ENCODE data around the gene CTNND2. TPM values are rescaled to one million over a fixed set of nuclear protein-coding genes. Genes with fewer than 3 reads are reported as not detected.
A peak's percentile ranks its signal among the peaks of the same experiment; 100 is the strongest.

Gene CTNND2
- polyA plus RNA-seq, 1 donor from 2014 or later, result 67.0 TPM

- Histone ChIP-seq H3F3A (ENCODE audit: insufficient read depth, low read length, poor library complexity, severe bottlenecking) (peaks cover 2% of the 10 kb centered on the region), H3K9me3 (ENCODE audit: low read length) (no peaks in the 10 kb centered on the region), H4K20me1 (ENCODE audit: insufficient read depth) (no peaks in the 10 kb centered on the region), H3K4me2 (ENCODE audit: low read length) (no peak overlapping the region), H3K4me3 (ENCODE audit: low read length) (no peak overlapping the region), H3K36me3 (ENCODE audit: insufficient read depth, low read length) (no peaks in the 10 kb centered on the region), H3K9me2 (ENCODE audit: insufficient read depth, low read length) (no peaks in the 10 kb centered on the region), H3K9ac (ENCODE audit: low read length) (no peak overlapping the region), H3K79me2 (replicated peaks; ENCODE audit: insufficient read depth, low read length) (peaks cover 18% of the 10 kb centered on the region), H2AFZ (ENCODE audit: low read depth, low read length) (no peak overlapping the region), H3K27ac (ENCODE audit: low read length) (no peak overlapping the region), H3K27me3 (ENCODE audit: insufficient read depth, low read depth, low read length) (no peaks in the 10 kb centered on the region)
- TF ChIP-seq EZH2 (IDR thresholded peaks at IDR 0.05; ENCODE audit: borderline replicate concordance, insufficient read depth, low read length, poor library complexity, severe bottlenecking) (no peak), RAD21 (conservative IDR thresholded peaks at IDR 0.05) (no peak), MXI1 (conservative IDR thresholded peaks at IDR 0.05; ENCODE audit: poor library complexity, severe bottlenecking) (peak; percentile 24), SMC3 (conservative IDR thresholded peaks at IDR 0.05; ENCODE audit: poor library complexity) (no peak), POLR2AphosphoS5 (IDR thresholded peaks at IDR 0.05) (no peak), EP300 (conservative IDR thresholded peaks at IDR 0.05; ENCODE audit: poor library complexity, severe bottlenecking) (no peak), TAF1 (IDR thresholded peaks at IDR 0.05; ENCODE audit: low read depth) (no peak), CTCF (IDR thresholded peaks at IDR 0.05; ENCODE audit: poor library complexity, severe bottlenecking) (no peak)
These were observed 89.9 kb downstream of the CTNND2 start for GRCh38 chr5:11814373-11814772.

GRCh38 chr5:11809407-11809806, 94.8 kb downstream of the CTNND2 start:
- H3K4me3 ChIP-seq (ENCODE audit: low read length), result no peak overlapping the region

More at GRCh38 chr5:11809407-11809806, 94.8 kb downstream of the CTNND2 start:
- Histone ChIP-seq H2AFZ (ENCODE audit: low read depth, low read length) (no peak overlapping the region), H3K27me3 (ENCODE audit: insufficient read depth, low read depth, low read length) (no peaks in the 10 kb centered on the region), H3K79me2 (replicated peaks; ENCODE audit: insufficient read depth, low read length) (peaks cover 20% of the 10 kb centered on the region), H4K20me1 (ENCODE audit: insufficient read depth) (no peaks in the 10 kb centered on the region), H3K9me2 (ENCODE audit: insufficient read depth, low read length) (no peaks in the 10 kb centered on the region), H3F3A (ENCODE audit: insufficient read depth, low read length, poor library complexity, severe bottlenecking) (no peaks in the 10 kb centered on the region), H3K9me3 (ENCODE audit: low read length) (no peaks in the 10 kb centered on the region), H3K4me2 (ENCODE audit: low read length) (no peak overlapping the region), H3K9ac (ENCODE audit: low read length) (no peak overlapping the region), H3K36me3 (ENCODE audit: insufficient read depth, low read length) (no peaks in the 10 kb centered on the region), H3K27ac (ENCODE audit: low read length) (no peak overlapping the region)
- no peak for TF ChIP-seq RAD21 (conservative IDR thresholded peaks at IDR 0.05)
- TF ChIP-seq MXI1 (conservative IDR thresholded peaks at IDR 0.05; ENCODE audit: poor library complexity, severe bottlenecking), result no peak
- no peak for TF ChIP-seq EP300 (conservative IDR thresholded peaks at IDR 0.05; ENCODE audit: poor library complexity, severe bottlenecking)
- TF ChIP-seq REST (IDR thresholded peaks at IDR 0.05; ENCODE audit: borderline replicate concordance), result no peak
- no peak for TF ChIP-seq POLR2AphosphoS5 (IDR thresholded peaks at IDR 0.05)
- TF ChIP-seq SMC3 (conservative IDR thresholded peaks at IDR 0.05; ENCODE audit: poor library complexity), result no peak
- no peak for TF ChIP-seq CTCF (IDR thresholded peaks at IDR 0.05; ENCODE audit: poor library complexity, severe bottlenecking)
- TF ChIP-seq EZH2 (IDR thresholded peaks at IDR 0.05; ENCODE audit: borderline replicate concordance, insufficient read depth, low read length, poor library complexity, severe bottlenecking), result no peak
- no peak for TF ChIP-seq TAF1 (IDR thresholded peaks at IDR 0.05; ENCODE audit: low read depth)
